ENCODE results near the gene CDKL4.

CDKL4 gene

GRCh38 chr2:39136799-39137198, 107.0 kb downstream of the CDKL4 start:
- H3K27ac ChIP-seq = no peak overlapping the region
- no peaks in the 10 kb centered on the region for H3K36me3 ChIP-seq (replicated peaks)
- in situ Hi-C loops (cut with HindIII; ENCODE audit: low pct_ligation_motif_present, low sequenced_read_pairs) = no loop called here
- H3K4me3 ChIP-seq (ENCODE audit: low read depth, low read length) = no peak overlapping the region
- no peak for TF ChIP-seq CTCF (IDR thresholded peaks at IDR 0.05; ENCODE audit: low read depth, low read length, missing control alignments)
- no peaks in the 10 kb centered on the region for H3K27me3 ChIP-seq (replicated peaks)
- no peak for DNase-seq

GRCh38 chr2:39135690-39136259, 108.0 kb downstream of the CDKL4 start:
- H3K4me3 ChIP-seq (ENCODE audit: low read depth, low read length) = no peak overlapping the region
- no peaks in the 10 kb centered on the region for H3K27me3 ChIP-seq (replicated peaks)
- no peak for TF ChIP-seq CTCF (IDR thresholded peaks at IDR 0.05; ENCODE audit: low read depth, low read length, missing control alignments)
- DNase-seq = no peak
- no peaks in the 10 kb centered on the region for H3K36me3 ChIP-seq (replicated peaks)
- no peak overlapping the region for H3K27ac ChIP-seq
- in situ Hi-C loops (cut with HindIII; ENCODE audit: low pct_ligation_motif_present, low sequenced_read_pairs) = no loop called here

- in situ Hi-C loops (cut with HindIII; ENCODE audit: low pct_ligation_motif_present, low sequenced_read_pairs) = no loop called here
- no peak overlapping the region for H3K4me3 ChIP-seq (ENCODE audit: low read depth, low read length)
- no peak overlapping the region for H3K27ac ChIP-seq
- no peaks in the 10 kb centered on the region for H3K27me3 ChIP-seq (replicated peaks)
- H3K36me3 ChIP-seq (replicated peaks) = no peaks in the 10 kb centered on the region
- TF ChIP-seq CTCF (IDR thresholded peaks at IDR 0.05; ENCODE audit: low read depth, low read length, missing control alignments) = no peak
- no peak for DNase-seq
Observed at GRCh38 chr2:39133215-39133851, 110.4 kb downstream of the CDKL4 start.

- TF ChIP-seq CTCF (IDR thresholded peaks at IDR 0.05; ENCODE audit: low read depth, low read length, missing control alignments) = no peak
- in situ Hi-C loops (cut with HindIII; ENCODE audit: low pct_ligation_motif_present, low sequenced_read_pairs) = no loop called here
- Histone ChIP-seq H3K27ac (peak overlapping the region; percentile 68), H3K36me3 (replicated peaks) (no peaks in the 10 kb centered on the region), H3K4me3 (ENCODE audit: low read depth, low read length) (no peak overlapping the region), H3K27me3 (replicated peaks) (no peaks in the 10 kb centered on the region)
- DNase-seq = no peak
Observed at GRCh38 chr2:39128919-39129391, 114.8 kb downstream of the CDKL4 start.

- Histone ChIP-seq H3K27me3 (replicated peaks) (no peaks in the 10 kb centered on the region), H3K27ac (peak overlapping the region; percentile 68), H3K36me3 (replicated peaks) (no peaks in the 10 kb centered on the region), H3K4me3 (ENCODE audit: low read depth, low read length) (no peak overlapping the region)
- no peak for TF ChIP-seq CTCF (IDR thresholded peaks at IDR 0.05; ENCODE audit: low read depth, low read length, missing control alignments)
- no peak for DNase-seq
- in situ Hi-C loops (cut with HindIII; ENCODE audit: low pct_ligation_motif_present, low sequenced_read_pairs) = no loop called here
Observed at GRCh38 chr2:39127973-39128372, 115.8 kb downstream of the CDKL4 start.

All from brain microvascular endothelial cell (primary cell).